ENCODE results near the gene ZNF629.

The ZNF629 gene

DNA sequence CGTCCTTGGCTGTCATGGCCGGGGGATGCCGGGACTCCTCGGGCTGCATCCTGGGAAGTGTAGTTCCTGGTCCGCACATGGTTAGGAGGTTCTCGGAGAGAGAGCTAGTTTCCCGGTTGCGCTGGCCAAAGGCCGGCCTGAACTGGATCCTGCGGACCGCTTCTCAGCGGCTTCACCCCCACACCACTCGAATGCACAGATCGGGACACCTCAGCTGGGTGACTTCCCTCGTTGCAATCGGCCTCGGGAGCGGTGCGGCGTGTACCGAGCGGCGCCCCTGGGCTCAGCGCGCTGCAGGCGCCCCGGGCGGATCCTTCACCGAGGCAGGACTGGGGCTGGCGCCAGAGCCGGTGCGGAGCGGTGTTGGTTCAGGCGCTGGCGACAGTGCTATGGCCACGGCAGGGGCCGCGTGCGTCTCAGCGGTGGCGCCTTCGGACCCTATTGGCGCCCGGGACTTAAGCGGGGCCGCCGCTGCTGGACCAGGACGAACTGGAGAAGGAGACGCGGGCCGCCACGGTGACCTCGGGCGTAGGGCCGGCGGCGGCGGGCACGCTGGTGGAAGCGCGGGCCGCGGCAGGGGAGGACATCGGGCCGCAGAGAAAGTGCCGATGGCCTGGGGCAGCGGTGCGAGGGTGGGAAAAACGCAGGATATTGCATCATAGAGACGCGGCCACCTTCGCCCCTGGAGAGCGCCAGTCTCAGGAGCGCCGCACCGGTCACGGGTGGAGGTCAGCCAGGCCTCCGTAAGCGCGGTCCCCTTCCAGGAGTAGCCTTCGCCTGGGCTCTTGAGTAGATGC lies 11.4 kb downstream of the ZNF629 start:
- Histone ChIP-seq H3K4me2 (ENCODE audit: low read length) (no peak overlapping the region), H3K4me3 (ENCODE audit: low read length) (no peak overlapping the region), H3K79me2 (ENCODE audit: low read length) (no peaks in the 10 kb centered on the region), H3K27me3 (ENCODE audit: low read depth, low read length) (no peaks in the 10 kb centered on the region), H3K27ac (ENCODE audit: low read length) (no peak overlapping the region), H3K9ac (ENCODE audit: low read length) (no peak overlapping the region), H4K20me1 (ENCODE audit: insufficient read depth, low read length) (no peaks in the 10 kb centered on the region), H2AFZ (ENCODE audit: low read depth, low read length) (no peak overlapping the region), H3K4me1 (ENCODE audit: low read length) (no peaks in the 10 kb centered on the region), H3K36me3 (replicated peaks; ENCODE audit: low read depth, low read length) (peaks cover 27% of the 10 kb centered on the region), H3K9me3 (ENCODE audit: insufficient read depth, low read length) (no peaks in the 10 kb centered on the region)
- no peak for TF ChIP-seq EZH2phosphoT487 (IDR thresholded peaks at IDR 0.05; ENCODE audit: low read depth)
- TF ChIP-seq CTCF (IDR thresholded peaks at IDR 0.05; ENCODE audit: low read depth, low read length), result no peak

DNA sequence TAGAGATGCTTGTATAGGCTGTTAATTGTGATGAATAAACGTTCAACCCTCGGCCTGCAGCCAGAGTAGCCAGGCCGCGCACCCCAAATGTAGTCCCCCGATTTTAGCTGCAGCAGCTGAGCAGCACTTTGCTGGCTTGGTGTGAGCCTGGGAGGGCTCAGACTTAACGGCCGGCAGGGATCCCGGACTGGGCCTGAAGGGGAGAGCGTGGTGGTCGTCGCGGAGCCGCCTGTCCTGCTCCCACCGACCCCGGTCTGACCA lies 11.9 kb downstream of the ZNF629 start:
- Histone ChIP-seq H3K36me3 (replicated peaks; ENCODE audit: low read depth, low read length) (peaks cover 30% of the 10 kb centered on the region), H3K79me2 (ENCODE audit: low read length) (no peaks in the 10 kb centered on the region), H3K4me1 (ENCODE audit: low read length) (no peaks in the 10 kb centered on the region), H3K9ac (ENCODE audit: low read length) (no peak overlapping the region), H3K4me3 (ENCODE audit: low read length) (no peak overlapping the region), H3K4me2 (ENCODE audit: low read length) (no peak overlapping the region), H3K27me3 (ENCODE audit: low read depth, low read length) (no peaks in the 10 kb centered on the region), H3K9me3 (ENCODE audit: insufficient read depth, low read length) (no peaks in the 10 kb centered on the region), H3K27ac (ENCODE audit: low read length) (no peak overlapping the region), H2AFZ (ENCODE audit: low read depth, low read length) (no peak overlapping the region), H4K20me1 (ENCODE audit: insufficient read depth, low read length) (no peaks in the 10 kb centered on the region)
- TF ChIP-seq EZH2phosphoT487 (IDR thresholded peaks at IDR 0.05; ENCODE audit: low read depth) (no peak), CTCF (IDR thresholded peaks at IDR 0.05; ENCODE audit: low read depth, low read length) (no peak)

DNA sequence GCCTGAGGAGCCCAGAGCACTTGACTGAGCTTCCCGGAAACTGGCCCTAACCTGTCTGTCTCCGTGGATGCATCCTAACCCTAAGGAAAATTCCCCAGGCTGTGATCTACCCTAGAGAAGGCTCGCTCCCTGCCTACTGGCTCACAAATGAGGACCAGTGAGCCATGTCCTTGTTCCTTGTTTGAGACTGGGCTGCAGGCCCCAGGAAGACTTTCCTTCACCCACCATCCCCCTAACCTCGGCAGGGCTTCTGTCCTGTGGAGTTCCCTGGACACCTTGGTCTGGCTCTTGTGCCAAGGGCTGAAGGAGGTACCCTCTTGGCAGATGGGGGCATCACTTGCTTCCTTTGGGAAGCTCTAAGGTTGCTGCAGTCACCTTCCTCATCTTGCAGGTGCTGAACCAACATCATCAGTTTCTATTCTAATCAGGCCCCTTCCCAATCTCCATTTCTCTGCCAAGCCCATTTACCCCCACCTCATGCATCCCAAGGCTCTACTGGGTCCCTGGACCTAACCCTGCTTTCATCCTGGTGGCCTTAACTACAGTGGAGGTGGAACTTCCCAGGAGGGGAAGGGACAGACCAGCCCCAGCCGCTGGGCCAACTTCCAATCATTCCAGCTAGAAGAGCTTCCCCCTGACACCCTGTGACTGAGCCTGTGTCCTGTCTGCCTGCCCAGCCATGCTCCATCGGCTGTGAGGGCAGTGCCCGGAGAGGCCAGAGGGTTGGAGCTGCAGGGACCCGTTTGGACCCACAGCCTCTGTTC lies 12.5 kb downstream of the ZNF629 start:
- H3K4me1 ChIP-seq (ENCODE audit: low read length), result no peaks in the 10 kb centered on the region
- no peak overlapping the region for H3K4me2 ChIP-seq (ENCODE audit: low read length)
- no peak overlapping the region for H3K4me3 ChIP-seq (ENCODE audit: low read length)
- H3K27me3 ChIP-seq (ENCODE audit: low read depth, low read length), result no peaks in the 10 kb centered on the region
- H4K20me1 ChIP-seq (ENCODE audit: insufficient read depth, low read length), result no peaks in the 10 kb centered on the region
- no peak for TF ChIP-seq EZH2phosphoT487 (IDR thresholded peaks at IDR 0.05; ENCODE audit: low read depth)
- no peak for TF ChIP-seq CTCF (IDR thresholded peaks at IDR 0.05; ENCODE audit: low read depth, low read length)
- H3K27ac ChIP-seq (ENCODE audit: low read length), result no peak overlapping the region
- H3K9me3 ChIP-seq (ENCODE audit: insufficient read depth, low read length), result no peaks in the 10 kb centered on the region
- no peak overlapping the region for H3K9ac ChIP-seq (ENCODE audit: low read length)
- peaks cover 31% of the 10 kb centered on the region for H3K36me3 ChIP-seq (replicated peaks; ENCODE audit: low read depth, low read length)
- no peaks in the 10 kb centered on the region for H3K79me2 ChIP-seq (ENCODE audit: low read length)
- H2AFZ ChIP-seq (ENCODE audit: low read depth, low read length), result no peak overlapping the region

DNA sequence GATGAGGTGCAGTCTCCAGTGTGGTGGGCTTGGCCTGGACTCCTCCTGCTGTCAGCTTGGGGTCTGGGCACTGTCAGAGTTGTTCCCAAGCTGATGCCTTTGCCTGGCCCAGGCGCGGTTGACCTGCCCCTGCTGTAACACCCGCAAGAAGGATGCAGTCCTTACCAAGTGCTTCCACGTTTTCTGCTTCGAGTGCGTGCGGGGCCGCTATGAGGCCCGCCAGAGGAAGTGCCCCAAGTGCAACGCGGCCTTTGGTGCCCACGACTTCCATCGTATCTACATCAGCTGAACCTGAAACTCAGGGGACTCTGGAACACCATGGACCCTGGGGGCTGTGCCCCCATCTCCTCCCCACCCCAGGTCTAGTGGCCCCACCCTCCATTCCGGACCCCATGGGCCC lies 13.2 kb downstream of the ZNF629 start:
- TF ChIP-seq CTCF (IDR thresholded peaks at IDR 0.05; ENCODE audit: low read depth, low read length), result no peak
- no peak for TF ChIP-seq EZH2phosphoT487 (IDR thresholded peaks at IDR 0.05; ENCODE audit: low read depth)
- no peak overlapping the region for H3K27ac ChIP-seq (ENCODE audit: low read length)
- no peaks in the 10 kb centered on the region for H3K4me1 ChIP-seq (ENCODE audit: low read length)
- no peaks in the 10 kb centered on the region for H3K27me3 ChIP-seq (ENCODE audit: low read depth, low read length)
- H3K4me2 ChIP-seq (ENCODE audit: low read length), result no peak overlapping the region
- H3K4me3 ChIP-seq (ENCODE audit: low read length), result no peak overlapping the region
- no peaks in the 10 kb centered on the region for H3K79me2 ChIP-seq (ENCODE audit: low read length)
- no peak overlapping the region for H2AFZ ChIP-seq (ENCODE audit: low read depth, low read length)
- H3K9ac ChIP-seq (ENCODE audit: low read length), result no peak overlapping the region
- H3K9me3 ChIP-seq (ENCODE audit: insufficient read depth, low read length), result no peaks in the 10 kb centered on the region
- H4K20me1 ChIP-seq (ENCODE audit: insufficient read depth, low read length), result no peaks in the 10 kb centered on the region
- peaks cover 39% of the 10 kb centered on the region for H3K36me3 ChIP-seq (replicated peaks; ENCODE audit: low read depth, low read length)
